Right lobe of liver (tissue), 6 donors: ENCODE data around the gene RXFP2. TPM values are rescaled to one million over a fixed set of nuclear protein-coding genes. Genes with fewer than 3 reads are reported as not detected.

Experiments
- ATAC-seq, 4 donors: fragments of 200-7000 bp; cut with Tn5 transposase; one replicate each; pipeline ENCODE4 v1.9.1; 2020; ENCODE audit warnings: mild to moderate bottlenecking in 4 of 4, moderate library complexity in 4 of 4
- DNase-seq, 3 donors: peaks; one replicate each; pipeline ENCODE4 v3.0.0-alpha.2; 2020
- H3K27ac ChIP-seq, 3 donors: fragments of 200-600 bp; one replicate each; pipeline ENCODE4 v1.8.0; 2022
- H3K27me3 ChIP-seq, 2 donors: fragments of 200-600 bp; one replicate each; pipeline ENCODE4 v1.8.0; 2022
- H3K36me3 ChIP-seq, 4 donors: fragments of 200-600 bp; sonication (generic) in 1 of 4; one replicate each; pipeline versions ENCODE4 v1.5.1 to v1.8.0; 2017 to 2022; ENCODE audit warnings: control low read depth in 1 of 4
- H3K4me1 ChIP-seq, 4 donors: fragments of 200-600 bp; sonication (generic) in 1 of 4; one replicate each; pipeline versions ENCODE4 v1.5.1 to v1.8.0; 2017 to 2022; ENCODE audit warnings: control low read depth in 1 of 4
- H3K4me3 ChIP-seq, 3 donors: fragments of 200-600 bp; one replicate each; pipeline ENCODE4 v1.8.0; 2022
- H3K9me3 ChIP-seq, 4 donors: fragments of 200-600 bp; sonication (generic) in 1 of 4; one replicate each; pipeline versions ENCODE4 v1.5.1 to v1.8.0; 2017 to 2022; ENCODE audit warnings: control low read depth in 1 of 4
- CTCF ChIP-seq, 4 donors: fragments of 200-600 bp in 3 of 4; fragments of 450-650 bp in 1 of 4; IDR thresholded peaks; one replicate each; pipeline versions ENCODE4 v1.5.1 to v1.8.0; 2016 to 2022; ENCODE audit warnings: antibody characterized with exemption in 4 of 4, mild to moderate bottlenecking in 2 of 4
- POLR2A ChIP-seq: fragments of 450-650 bp; IDR thresholded peaks from one replicate; pipeline ENCODE4 v1.6.1; 2017; ENCODE audit warnings: antibody characterized with exemption, mild to moderate bottlenecking
- WGBS: methylation state at CpG from one replicate; pipeline ENCODE4 v1.1.6; 2018; ENCODE audit warnings: low coverage, low lambda C conversion rate; ENCODE audit not compliant: insufficient coverage; ENCODE audit errors: missing lambda C conversion rate; 5-methylcytosine and 5-hydroxymethylcytosine counted together
- intact Hi-C, 2 donors: fragments of 100-400 bp; cut with DNase I; formaldehyde crosslinking; loops; one replicate each; pipeline versions ENCODE4 v1.11.2 to v1.14.1; 2022
- total RNA-seq, 6 experiments: library from RNA; depleted of rRNA in 2 of 6; stranded (reverse); fragments of >200 nt in 2 of 6; fragmentation: NEBNext Ultra II Directional in 3 of 6; extraction: Animal tissue kit (Norgen Biotek cat#: 25700) in 3 of 6; gene quantifications; one replicate each; pipeline versions ENCODE4 v1.1.0 to v1.2.4, GENCODE V29; 2016 to 2023
- donor health status: DM: no; HTN: yes; CAD: no.
- donor health status: DM: no; HTN: no; CAD: no.
- donor health status: DM: no; HTN: no; CAD: no.
- donor health status: DM: no; HTN: yes; CAD: no.
- donor health status: DM: no; HTN: yes; CAD: no.

The RXFP2 gene
- total RNA-seq, 6 experiments from 2014 or later, result not detected

- Histone ChIP-seq H3K4me1 (peaks cover 0 to 6% (median 0%) of the 10 kb centered on the region in 4 donors), H3K27ac (no peak overlapping the region), H3K36me3 (no peaks in the 10 kb centered on the region), H3K9me3 (no peaks in the 10 kb centered on the region), H3K27me3 (no peaks in the 10 kb centered on the region), H3K4me3 (no peak overlapping the region)
- TF ChIP-seq POLR2A (no peak), CTCF (IDR thresholded peaks at IDR 0.05) (no peak)
- DNase-seq, result no peak
- intact Hi-C loops, result no loop called here
- no peak for ATAC-seq
- WGBS, result 87% methylated on average over 7 of the region's 7 CpGs
These were observed 109.3 kb downstream of the RXFP2 start for GRCh38 chr13:31848621-31849020.

- H3K27me3 ChIP-seq, result no peaks in the 10 kb centered on the region
- ATAC-seq (no peak), DNase-seq (no peak)
- H3K9me3 ChIP-seq, result no peaks in the 10 kb centered on the region
- H3K4me3 ChIP-seq, result no peak overlapping the region
- peaks cover 0 to 6% (median 0%) of the 10 kb centered on the region in 4 donors for H3K4me1 ChIP-seq
- WGBS, result 65% methylated on average over 4 of the region's 4 CpGs
- no peaks in the 10 kb centered on the region for H3K36me3 ChIP-seq
- no peak for TF ChIP-seq CTCF (IDR thresholded peaks at IDR 0.05)
- TF ChIP-seq POLR2A, result no peak
- intact Hi-C loops, result no loop called here
- no peak overlapping the region for H3K27ac ChIP-seq
These were observed 109.9 kb downstream of the RXFP2 start for GRCh38 chr13:31849206-31849605.

- H3K27me3 ChIP-seq, result no peaks in the 10 kb centered on the region
- H3K36me3 ChIP-seq, result no peaks in the 10 kb centered on the region
- DNase-seq (no peak), ATAC-seq (no peak)
- intact Hi-C loops, result no loop called here
- 52% methylated on average over 5 of the region's 5 CpGs for WGBS
- TF ChIP-seq CTCF (IDR thresholded peaks at IDR 0.05) (no peak), POLR2A (no peak)
- H3K9me3 ChIP-seq, result no peaks in the 10 kb centered on the region
- no peak overlapping the region for H3K4me3 ChIP-seq
- H3K27ac ChIP-seq, result no peak overlapping the region
- H3K4me1 ChIP-seq, result peaks cover 0 to 6% (median 0%) of the 10 kb centered on the region in 4 donors
These were observed 110.8 kb downstream of the RXFP2 start for GRCh38 chr13:31850041-31850555.

- Histone ChIP-seq H3K9me3 (no peaks in the 10 kb centered on the region), H3K4me3 (no peak overlapping the region), H3K27ac (no peak overlapping the region), H3K27me3 (no peaks in the 10 kb centered on the region), H3K4me1 (peaks cover 0 to 4% (median 0%) of the 10 kb centered on the region in 4 donors), H3K36me3 (no peaks in the 10 kb centered on the region)
- DNase-seq (no peak), ATAC-seq (no peak)
- intact Hi-C loops, result no loop called here
- TF ChIP-seq POLR2A (no peak), CTCF (IDR thresholded peaks at IDR 0.05) (no peak)
- 78% methylated on average over 5 of the region's 6 CpGs for WGBS
These were observed 111.9 kb downstream of the RXFP2 start for GRCh38 chr13:31851216-31851615.
